ENCODE results near the gene ANKRD28. TPM values are rescaled to one million over a fixed set of nuclear protein-coding genes. Genes with fewer than 3 reads are reported as not detected.
"Not testable (repeated sequence)": the region's sequence is repeated elsewhere in the genome, so short reads cannot be mapped to it uniquely, and the experiment has no call there.

The ANKRD28 gene
- total RNA-seq, 1 donor from 2014 or later: 106 TPM

DNA sequence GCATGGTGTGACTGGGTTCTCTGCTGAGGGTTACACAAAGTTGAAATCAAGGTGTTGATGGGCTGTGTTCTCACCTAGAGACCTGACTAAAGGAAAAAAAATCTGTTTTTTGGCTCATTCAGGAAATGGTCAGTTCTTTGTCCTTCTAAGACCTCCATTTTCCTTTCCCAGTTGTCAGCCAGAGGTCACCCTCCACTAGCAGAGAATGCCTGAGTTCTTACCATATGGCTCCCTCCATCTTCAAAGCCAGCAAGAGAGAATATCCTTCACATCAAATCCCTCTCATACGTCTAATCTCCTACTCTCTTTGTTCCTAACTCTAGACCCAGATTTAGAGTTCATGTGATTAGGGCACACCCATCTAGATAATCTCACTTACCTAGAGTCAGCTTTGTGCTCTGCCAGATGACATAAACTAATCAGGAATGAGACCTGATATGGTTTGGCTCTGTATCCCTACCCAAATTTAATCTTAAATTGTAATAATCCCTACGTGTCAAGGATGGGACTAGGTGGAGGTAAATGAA, 19.4 kb downstream of the ANKRD28 start:
- DNase-seq (ENCODE audit: low read depth): no peak

DNA sequence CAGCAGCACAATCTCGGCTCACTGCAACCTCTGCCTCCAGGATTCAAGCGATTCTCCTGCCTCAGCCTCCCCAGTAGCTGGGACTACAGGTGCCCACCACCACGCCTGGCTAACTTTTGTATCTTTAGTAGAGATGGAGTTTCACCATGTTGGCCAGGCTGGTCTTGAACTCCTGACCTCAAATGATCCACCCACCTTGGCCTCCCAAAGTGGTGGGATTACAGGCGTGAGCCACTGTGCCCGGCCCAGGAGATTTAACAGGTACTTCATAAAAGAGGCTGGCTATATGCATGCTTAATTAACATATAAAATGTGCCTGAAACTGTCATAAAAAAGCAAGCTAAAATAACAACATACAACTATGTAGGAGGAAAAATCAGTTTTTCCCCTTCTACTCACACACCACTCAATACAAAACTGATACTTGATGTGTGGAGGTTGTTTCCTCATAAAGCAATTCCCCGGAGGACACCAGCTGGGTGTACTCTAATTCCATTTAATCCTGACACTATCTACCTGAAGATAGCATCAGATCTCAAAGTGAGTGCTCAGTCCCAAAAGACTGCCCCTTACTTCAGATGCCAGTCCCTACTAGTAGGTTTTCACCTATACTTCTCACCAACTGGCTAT, 22.7 kb downstream of the ANKRD28 start:
- DNase-seq (ENCODE audit: low read depth): not testable (repeated sequence)

DNA sequence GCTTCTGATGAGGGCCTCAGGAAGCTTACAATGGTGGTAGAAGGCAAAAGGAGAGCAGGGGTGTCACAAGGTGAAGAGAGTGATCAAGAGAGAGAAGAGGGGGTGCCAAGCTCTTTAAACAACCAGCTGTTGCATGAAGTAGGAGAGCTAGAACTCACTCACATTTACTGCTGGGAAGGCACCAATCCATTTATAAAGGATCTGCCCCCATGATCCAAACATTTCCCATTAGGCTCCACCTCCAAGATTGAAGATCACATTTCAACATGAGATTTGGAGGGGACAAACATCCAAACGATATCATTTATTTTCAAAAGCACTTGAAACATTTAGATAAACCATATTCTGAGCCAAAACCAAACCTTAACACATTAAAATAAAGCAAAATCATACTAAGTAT, 26.3 kb downstream of the ANKRD28 start:
- no peak for DNase-seq (ENCODE audit: low read depth)

DNA sequence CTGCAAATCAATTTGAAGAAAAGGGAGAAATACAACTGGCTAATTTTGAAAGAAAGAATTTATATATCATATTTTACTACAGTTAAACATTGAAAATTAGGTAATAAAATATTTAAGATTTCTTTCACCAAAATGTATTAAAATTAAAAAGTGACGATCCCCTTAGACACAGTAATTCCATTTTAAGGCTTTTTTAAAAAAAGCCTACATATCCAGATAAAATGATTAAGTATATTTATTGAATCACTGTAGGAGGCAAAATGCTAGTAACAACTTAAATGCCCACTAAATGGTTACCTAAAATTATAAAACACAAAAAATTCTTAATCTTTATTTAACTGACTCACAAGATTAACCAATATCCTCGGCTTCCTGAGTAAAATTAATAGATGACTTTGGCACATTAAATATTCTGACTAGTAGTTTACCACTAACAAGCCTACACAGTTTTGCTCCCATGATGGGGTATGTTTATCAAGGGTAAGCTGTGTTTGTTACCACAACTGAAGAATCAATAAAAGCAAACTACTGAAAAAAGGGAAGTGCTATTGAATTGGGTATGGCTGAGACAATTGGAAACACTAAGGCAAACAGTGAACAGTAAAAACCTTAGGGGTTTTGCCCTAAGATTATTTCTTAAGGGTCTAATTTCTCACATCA, 28.4 kb downstream of the ANKRD28 start:
- DNase-seq (ENCODE audit: low read depth): no peak

DNA sequence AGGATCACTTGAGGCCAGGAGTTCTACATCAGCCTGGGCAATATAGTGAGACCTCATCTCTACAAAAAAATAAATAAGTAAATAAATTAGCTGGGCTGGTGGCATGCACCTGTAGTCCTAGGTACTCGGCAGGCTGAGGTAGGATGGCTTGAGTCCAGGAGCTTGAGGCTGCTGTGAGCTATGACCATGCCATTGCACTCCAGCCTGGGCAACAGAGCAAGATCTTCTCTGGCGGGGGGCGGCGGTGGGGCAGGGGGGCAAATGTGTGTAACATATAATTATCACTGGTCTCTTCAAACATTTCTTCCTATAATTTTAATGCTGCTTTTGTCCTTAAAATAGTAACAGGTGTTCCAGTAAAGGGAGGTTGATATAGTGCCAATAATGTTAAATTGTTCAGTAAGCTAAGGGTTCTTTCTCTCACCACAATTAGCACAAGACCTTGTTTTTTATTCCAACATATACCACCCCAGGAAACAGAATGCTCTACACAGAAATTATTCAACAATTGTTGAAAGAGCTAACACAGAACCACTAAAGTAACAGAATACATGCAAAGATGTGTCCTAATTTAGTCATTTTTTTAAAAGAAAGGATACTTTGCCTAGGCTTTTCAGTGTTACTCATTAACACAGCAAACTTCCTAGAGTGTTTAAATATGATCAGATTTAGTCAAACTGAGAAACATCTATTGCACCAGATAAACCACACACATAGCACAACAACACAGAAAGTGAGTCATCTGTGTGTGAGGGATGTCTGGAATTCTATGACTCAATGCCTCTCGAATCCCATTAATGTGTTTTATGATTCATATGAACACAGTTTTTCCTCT, 29.1 kb downstream of the ANKRD28 start:
- peak; percentile 90 for DNase-seq (ENCODE audit: low read depth)

- no peak for DNase-seq (ENCODE audit: low read depth)
Measured at GRCh38 chr3:15766406-15766805, 31.4 kb downstream of the ANKRD28 start.

GRCh38 chr3:15758295-15758694, 39.5 kb downstream of the ANKRD28 start:
- no peak for DNase-seq (ENCODE audit: low read depth)

DNA sequence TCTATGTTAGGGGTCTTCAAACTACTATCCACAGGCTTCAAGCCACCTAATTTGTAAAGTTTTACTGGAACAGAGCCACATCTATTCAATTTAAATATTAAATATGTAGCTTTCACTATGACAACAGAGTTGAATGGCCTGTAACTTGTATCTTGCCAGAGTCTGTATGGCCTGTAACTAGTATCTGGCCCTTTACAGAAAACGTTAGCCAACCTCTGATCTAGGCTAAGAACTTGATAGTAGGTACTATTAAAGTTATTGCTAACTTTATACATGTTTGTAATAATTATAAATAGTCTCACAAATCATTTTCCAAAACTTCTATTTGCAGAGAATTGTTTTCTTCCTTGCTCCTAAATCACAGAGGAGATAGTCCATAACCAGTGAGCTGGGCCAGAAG, 40.0 kb downstream of the ANKRD28 start:
- DNase-seq (ENCODE audit: low read depth): no peak

DNA sequence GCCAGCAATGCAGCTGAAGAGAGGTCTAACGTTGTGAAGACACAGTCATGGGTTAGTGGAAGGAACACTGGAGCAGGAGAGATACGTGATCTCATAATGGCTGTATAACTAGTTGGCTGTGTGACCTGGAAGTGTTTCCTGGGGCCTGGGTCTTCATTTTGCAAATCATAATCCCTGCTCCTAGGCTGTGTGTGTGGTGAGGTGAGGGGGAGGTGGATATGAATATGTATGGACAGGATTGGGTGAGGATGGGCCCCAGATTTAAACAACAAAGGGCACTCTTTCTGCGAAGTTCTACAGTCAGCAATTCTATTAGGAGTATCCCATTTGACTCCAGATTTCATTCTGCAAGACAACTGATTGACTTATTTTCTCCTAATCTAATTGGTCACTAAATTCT, 41.3 kb downstream of the ANKRD28 start:
- no peak for DNase-seq (ENCODE audit: low read depth)

DNA sequence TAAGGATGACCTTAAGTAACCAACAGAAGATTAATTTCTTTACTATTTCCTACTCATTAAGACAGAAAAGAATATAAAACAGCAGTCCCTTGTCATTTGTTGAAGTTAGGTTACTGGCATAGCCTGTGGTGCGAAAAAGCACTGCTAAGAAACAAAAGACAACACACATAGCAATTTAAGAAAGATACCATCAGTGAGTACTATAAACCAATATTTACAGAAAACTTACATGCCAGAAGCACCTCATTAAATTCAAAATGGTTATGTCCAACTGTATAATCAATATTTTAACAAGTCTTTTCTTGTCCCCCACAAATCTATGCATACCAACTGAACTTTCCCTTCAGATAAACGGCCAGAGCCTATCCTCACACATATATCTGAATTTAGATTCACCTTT, 42.0 kb downstream of the ANKRD28 start:
- DNase-seq (ENCODE audit: low read depth): no peak

GRCh38 chr3:15755181-15755580, 42.6 kb downstream of the ANKRD28 start:
- DNase-seq (ENCODE audit: low read depth): no peak

DNA sequence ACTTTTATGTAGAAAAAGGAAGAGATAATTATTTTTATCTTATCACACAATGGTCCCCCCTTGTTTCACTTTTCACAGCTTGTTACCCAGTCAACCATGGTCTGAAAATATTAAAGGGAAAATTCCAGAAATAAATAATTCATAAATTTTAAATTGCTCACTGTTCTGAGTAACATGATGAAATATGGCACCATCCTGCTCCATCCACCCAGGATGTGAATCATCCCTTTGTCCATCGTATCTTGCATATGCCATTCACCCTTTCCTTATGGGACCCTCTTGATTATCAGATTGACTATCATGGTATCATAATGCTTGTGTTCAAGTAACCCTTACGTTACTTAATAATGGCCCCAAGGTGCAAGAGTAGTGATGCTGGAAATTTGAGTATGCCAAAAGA, 43.7 kb downstream of the ANKRD28 start:
- DNase-seq (ENCODE audit: low read depth): no peak

DNA sequence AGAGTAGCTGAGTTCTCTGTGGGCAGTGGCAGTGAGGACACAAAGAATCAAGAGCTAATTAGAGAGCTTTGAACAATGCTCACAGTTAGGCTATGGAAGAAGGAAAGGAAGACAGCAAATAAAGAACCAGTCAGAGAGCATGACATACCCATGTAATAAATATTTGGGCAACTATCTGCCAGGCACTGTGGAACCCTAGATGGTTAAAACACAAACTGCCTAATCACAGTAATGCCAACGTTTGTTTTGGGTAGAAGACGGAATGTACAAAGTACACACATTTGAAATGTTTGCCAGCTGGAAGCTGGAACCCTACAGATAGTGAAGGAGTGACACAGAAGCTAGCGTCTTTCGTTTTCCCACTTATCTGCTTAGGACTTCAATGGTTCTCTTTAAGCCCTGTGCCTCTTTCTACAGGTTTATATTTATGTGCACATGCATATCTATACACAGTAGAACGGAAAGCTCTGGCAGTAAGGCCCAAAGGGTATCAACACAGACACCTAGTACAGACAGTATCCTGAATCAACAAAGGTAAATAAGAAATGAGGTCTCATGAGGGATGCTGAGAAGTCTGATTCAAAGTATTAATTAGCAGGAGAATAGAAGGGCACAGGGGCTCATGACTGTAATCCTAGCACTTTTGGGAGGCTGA, 44.6 kb downstream of the ANKRD28 start:
- no peak for DNase-seq (ENCODE audit: low read depth)

GRCh38 chr3:15750879-15751278, 46.9 kb downstream of the ANKRD28 start:
- DNase-seq (ENCODE audit: low read depth): no peak

DNA sequence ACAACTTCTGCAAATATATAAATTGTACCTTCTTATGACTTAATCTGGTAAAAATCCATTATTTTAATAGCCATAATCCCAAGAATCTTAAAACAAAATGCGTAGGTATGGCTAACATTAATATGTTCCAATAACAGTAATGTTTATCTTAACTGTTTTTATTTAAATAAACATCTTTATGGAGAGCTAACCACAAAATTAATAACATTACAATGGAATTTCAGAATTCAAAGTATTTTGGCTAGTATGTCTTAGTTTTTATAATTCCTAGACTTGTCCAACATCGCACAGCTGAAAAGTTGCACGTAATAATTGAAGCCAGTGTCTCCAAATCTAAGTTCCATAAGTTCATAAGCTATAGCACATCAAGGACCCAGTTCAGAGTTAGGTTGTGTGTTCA, 47.6 kb downstream of the ANKRD28 start:
- DNase-seq (ENCODE audit: low read depth): no peak

DNA sequence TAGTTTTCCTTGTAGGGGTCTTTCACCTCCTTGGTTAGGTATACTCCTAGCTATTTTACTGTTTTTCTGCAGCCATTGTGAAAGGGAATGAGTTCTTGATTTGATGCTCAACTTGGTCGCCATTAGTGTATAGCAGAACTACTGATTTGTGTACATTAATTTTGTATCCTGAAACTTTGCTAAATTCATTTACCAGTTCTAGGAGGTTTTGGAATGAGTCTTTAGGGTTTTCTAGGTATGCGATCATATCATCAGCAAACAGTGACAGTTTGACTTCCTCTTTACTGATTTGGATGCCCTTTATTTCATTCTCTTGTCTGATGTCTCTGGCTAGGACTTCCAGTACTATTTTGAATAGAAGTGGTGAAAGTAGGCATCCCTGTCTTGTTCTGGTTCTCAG, 51.9 kb downstream of the ANKRD28 start:
- not testable (repeated sequence) for DNase-seq (ENCODE audit: low read depth)

GRCh38 chr3:15744176-15744575, 53.6 kb downstream of the ANKRD28 start:
- no peak for DNase-seq (ENCODE audit: low read depth)

GRCh38 chr3:15743587-15744009, 54.2 kb downstream of the ANKRD28 start:
- DNase-seq (ENCODE audit: low read depth): no peak

GRCh38 chr3:15742236-15742635, 55.5 kb downstream of the ANKRD28 start:
- DNase-seq (ENCODE audit: low read depth): not testable (repeated sequence)

DNA sequence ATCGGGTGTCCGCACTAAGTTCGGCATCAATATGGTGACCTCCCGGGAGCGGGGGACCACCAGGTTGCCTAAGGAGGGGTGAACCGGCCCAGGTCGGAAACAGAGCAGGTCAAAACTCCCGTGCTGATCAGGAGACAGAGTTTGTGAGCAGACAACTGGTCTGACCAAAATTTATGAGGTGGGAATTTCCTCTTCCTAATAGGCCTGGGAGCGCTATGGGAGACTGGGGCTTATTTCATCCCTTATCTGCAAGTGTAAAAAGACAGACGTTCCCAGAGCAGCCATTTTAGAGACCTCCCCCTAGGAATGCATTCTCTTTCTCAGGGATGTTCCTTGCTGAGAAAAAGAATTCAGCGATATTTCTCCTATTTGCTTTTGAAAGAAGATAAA, 59.2 kb downstream of the ANKRD28 start:
- not testable (repeated sequence) for DNase-seq (ENCODE audit: low read depth)

GRCh38 chr3:15731024-15731423, 66.8 kb downstream of the ANKRD28 start:
- no peak for DNase-seq (ENCODE audit: low read depth)

DNA sequence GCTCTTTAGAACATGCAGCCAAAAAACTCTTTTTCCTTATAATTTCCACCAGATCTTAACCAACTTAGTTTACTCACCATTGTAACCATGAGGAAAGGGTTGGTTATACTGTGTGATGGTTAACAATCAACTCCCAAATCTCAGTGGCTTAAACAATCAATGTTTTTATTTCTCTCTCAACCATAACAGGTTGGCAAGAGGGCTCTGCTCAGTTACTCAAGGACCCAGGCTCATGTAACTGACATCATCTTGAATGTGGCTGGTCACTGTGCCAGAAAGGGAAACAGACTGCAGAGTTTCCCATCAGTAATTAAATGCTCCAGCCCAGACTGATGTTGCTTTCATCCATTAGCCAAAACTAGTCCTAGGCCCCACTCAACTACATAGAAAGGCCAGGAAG, 69.0 kb downstream of the ANKRD28 start:
- DNase-seq (ENCODE audit: low read depth): peak; percentile 20
